ENCODE results near the gene PRELID1. TPM values are rescaled to one million over a fixed set of nuclear protein-coding genes. Genes with fewer than 3 reads are reported as not detected.
A peak's percentile ranks its signal among the peaks of the same experiment; 100 is the strongest.

Gene PRELID1
- total RNA-seq, 2 donors from 2014 or later: 157 to 165 TPM

DNA sequence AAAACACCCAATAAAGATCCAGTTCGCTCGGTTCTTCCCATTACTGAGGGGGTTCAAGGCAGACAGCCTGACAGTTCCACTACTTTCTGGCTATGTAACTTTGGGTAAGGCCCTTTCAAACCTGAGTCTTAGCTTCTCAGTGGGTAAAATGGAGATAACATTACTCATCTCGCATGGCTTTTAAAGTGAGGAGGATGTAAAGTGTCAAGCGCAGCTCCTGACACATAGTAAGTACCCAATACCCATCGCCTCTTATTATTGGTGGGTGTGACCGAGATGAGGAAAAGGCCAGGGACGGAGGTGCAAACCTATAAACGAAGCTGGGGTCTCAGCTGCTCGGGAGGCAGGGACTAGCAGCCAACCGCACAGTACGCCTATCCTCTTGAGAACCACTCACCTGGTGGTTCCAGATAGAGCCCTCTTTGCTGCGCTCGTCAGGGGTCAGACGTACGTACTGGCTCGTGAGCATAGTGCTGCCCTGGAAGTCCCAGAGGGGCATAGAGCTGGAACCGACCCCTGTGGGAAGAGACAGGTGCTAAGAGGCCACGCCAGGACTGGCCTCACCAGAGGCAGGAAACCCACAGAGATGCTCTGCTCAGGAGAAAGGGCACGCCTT, 47.3 kb downstream of the PRELID1 start:
- Histone ChIP-seq H3K4me3 (ENCODE audit: low read length) (peak overlapping the region; percentile 97), H3K9me3 (ENCODE audit: control insufficient read depth, low read length) (no peaks in the 10 kb centered on the region), H3K36me3 (ENCODE audit: control insufficient read depth, insufficient read depth, low read length) (peaks cover 33% of the 10 kb centered on the region), H3K9ac (ENCODE audit: extremely low read depth, low read length, poor library complexity, severe bottlenecking) (peak overlapping the region; percentile 91), H3K27ac (ENCODE audit: low read depth, low read length) (no peak overlapping the region), H3K27me3 (ENCODE audit: control insufficient read depth, insufficient read depth, low read length, poor library complexity, severe bottlenecking) (no peaks in the 10 kb centered on the region), H3K4me1 (ENCODE audit: control insufficient read depth, insufficient read depth, low read length) (peaks cover 11% of the 10 kb centered on the region)
- 15 to 17% methylated on average over 12 to 19 of the region's 19 CpGs for WGBS, 2 experiments (ENCODE audit: insufficient coverage in 1 of 2, insufficient read length in 1 of 2)
- H3K27me3 Mint-ChIP-seq (ENCODE audit: insufficient read depth): peaks cover 25% of the 10 kb centered on the region
- H3K27ac Mint-ChIP-seq: peak overlapping the region; percentile 100
- H3K4me1 Mint-ChIP-seq: peaks cover 18% of the 10 kb centered on the region
- H3K36me3 Mint-ChIP-seq (ENCODE audit: low read depth): peaks cover 20% of the 10 kb centered on the region
- DNase-seq: no peak
- TF ChIP-seq, protein P1, sequence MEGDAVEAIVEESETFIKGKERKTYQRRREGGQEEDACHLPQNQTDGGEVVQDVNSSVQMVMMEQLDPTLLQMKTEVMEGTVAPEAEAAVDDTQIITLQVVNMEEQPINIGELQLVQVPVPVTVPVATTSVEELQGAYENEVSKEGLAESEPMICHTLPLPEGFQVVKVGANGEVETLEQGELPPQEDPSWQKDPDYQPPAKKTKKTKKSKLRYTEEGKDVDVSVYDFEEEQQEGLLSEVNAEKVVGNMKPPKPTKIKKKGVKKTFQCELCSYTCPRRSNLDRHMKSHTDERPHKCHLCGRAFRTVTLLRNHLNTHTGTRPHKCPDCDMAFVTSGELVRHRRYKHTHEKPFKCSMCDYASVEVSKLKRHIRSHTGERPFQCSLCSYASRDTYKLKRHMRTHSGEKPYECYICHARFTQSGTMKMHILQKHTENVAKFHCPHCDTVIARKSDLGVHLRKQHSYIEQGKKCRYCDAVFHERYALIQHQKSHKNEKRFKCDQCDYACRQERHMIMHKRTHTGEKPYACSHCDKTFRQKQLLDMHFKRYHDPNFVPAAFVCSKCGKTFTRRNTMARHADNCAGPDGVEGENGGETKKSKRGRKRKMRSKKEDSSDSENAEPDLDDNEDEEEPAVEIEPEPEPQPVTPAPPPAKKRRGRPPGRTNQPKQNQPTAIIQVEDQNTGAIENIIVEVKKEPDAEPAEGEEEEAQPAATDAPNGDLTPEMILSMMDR (conservative IDR thresholded peaks at IDR 0.05): no peak
- peak overlapping the region; percentile 99 for H3K4me3 Mint-ChIP-seq
- no peaks in the 10 kb centered on the region for H3K9me3 Mint-ChIP-seq

DNA sequence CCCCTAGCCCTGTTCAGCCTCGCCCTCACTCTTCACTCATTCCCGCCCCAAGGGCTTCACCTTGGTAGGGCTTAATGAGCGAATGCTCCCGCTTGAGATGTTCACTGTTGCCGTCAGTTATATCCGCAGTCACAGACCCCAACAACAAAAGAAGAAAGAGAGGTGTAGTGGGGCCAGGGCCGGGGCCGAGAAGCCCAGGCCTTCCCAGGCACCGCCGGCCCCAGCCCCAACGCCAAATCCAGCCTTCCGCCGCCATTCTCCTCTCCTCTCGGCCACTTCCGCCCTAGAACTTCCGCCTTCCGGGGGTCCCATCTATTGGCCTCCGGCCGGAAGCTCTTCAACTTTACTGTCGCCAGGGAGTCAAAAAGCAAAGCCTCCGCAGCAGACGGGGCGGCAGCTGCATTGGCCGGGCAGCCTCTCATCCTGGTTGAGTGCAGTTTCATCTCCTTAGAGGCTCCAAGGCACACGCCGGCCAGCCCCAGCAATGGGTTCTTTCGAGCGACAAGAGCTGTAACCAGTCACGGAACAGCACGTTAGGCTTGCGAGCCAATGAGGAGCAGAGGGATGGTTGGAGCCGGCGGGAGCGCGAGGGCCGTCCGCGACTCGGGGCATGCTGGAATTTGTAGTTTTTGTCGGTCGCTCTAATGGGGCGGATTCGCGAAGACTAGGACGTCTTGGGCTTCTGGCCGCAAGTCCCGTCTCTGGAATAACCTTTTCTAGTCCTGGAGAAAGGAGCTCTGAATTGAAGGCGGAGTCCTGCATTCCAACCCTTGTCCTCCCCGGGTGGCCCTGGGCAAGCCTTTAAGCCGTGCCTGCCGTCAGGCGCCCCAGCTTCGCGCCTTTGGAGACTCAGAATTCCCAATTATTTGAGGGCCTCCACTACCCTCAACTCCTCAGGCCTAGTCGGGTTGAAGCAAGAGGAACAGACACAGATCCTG, 48.1 kb downstream of the PRELID1 start, which contains the start of gene LMAN2:
TSS of gene LMAN2 (minus strand) at position 277 of the 938 bp plus-strand sequence. CDS start at position 256, 21 bp downstream.
- peak; percentile 98 for DNase-seq

DNA sequence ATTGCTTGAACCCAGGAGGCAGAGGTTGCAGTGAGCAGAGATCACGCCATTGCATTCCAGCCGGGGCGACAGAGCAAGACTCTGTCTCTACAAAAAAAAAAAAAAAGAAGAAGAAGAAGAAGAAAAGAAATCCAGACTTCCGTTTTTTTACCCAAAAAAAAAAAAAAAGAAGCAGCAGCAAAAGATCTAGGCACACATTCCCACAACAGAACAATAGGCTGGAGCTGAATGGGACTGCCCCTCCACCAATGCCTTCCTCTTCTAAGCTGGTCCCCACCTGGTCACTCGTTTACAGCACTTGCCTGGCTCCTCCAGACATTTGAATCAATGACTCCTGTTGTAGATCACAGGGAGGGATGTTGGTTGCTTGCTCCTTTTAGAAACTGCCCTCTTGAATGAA, 49.5 kb downstream of the PRELID1 start:
- TF ChIP-seq, protein P1 (conservative IDR thresholded peaks at IDR 0.05): no peak
- H3K9me3 ChIP-seq (ENCODE audit: control insufficient read depth, low read length): no peaks in the 10 kb centered on the region
- Mint-ChIP-seq H3K4me1 (peaks cover 18% of the 10 kb centered on the region), H3K36me3 (ENCODE audit: low read depth) (peaks cover 6% of the 10 kb centered on the region), H3K9me3 (no peaks in the 10 kb centered on the region), H3K27ac (no peak overlapping the region), H3K27me3 (ENCODE audit: insufficient read depth) (peaks cover 42% of the 10 kb centered on the region), H3K4me3 (no peak overlapping the region)
- no peak overlapping the region for H3K4me3 ChIP-seq (ENCODE audit: low read length)
- no peak overlapping the region for H3K27ac ChIP-seq (ENCODE audit: low read depth, low read length)
- no peak overlapping the region for H3K9ac ChIP-seq (ENCODE audit: extremely low read depth, low read length, poor library complexity, severe bottlenecking)
- peaks cover 14% of the 10 kb centered on the region for H3K36me3 ChIP-seq (ENCODE audit: control insufficient read depth, insufficient read depth, low read length)
- H3K27me3 ChIP-seq (ENCODE audit: control insufficient read depth, insufficient read depth, low read length, poor library complexity, severe bottlenecking): peaks cover 12% of the 10 kb centered on the region
- peaks cover 11% of the 10 kb centered on the region for H3K4me1 ChIP-seq (ENCODE audit: control insufficient read depth, insufficient read depth, low read length)
- DNase-seq: no peak
- 95 to 100% methylated on average over 2 to 4 of the region's 5 CpGs for WGBS, 2 experiments (ENCODE audit: insufficient coverage in 1 of 2, insufficient read length in 1 of 2)

More for the DNA sequence above, 48.1 kb downstream of the PRELID1 start, which contains the start of gene LMAN2:
- no peaks in the 10 kb centered on the region for H3K9me3 Mint-ChIP-seq
- H3K27ac Mint-ChIP-seq: peak within 1 kb of the TSS; percentile 100
- H3K27me3 ChIP-seq (ENCODE audit: control insufficient read depth, insufficient read depth, low read length, poor library complexity, severe bottlenecking): peaks cover 4% of the 10 kb centered on the region
- TF ChIP-seq, protein P1 (conservative IDR thresholded peaks at IDR 0.05): no peak
- H3K4me1 Mint-ChIP-seq: peaks cover 18% of the 10 kb centered on the region
- H3K27ac ChIP-seq (ENCODE audit: low read depth, low read length): peak within 1 kb of the TSS; percentile 94
- peaks cover 33% of the 10 kb centered on the region for H3K27me3 Mint-ChIP-seq (ENCODE audit: insufficient read depth)
- peak within 1 kb of the TSS; percentile 99 for H3K4me3 Mint-ChIP-seq
- H3K36me3 ChIP-seq (ENCODE audit: control insufficient read depth, insufficient read depth, low read length): peaks cover 27% of the 10 kb centered on the region
- WGBS, 2 experiments (ENCODE audit: insufficient coverage in 1 of 2, insufficient read length in 1 of 2): 0 to 8% methylated on average over 34 to 55 of the region's 55 CpGs
- H3K9me3 ChIP-seq (ENCODE audit: control insufficient read depth, low read length): no peaks in the 10 kb centered on the region
- peaks cover 15% of the 10 kb centered on the region for H3K36me3 Mint-ChIP-seq (ENCODE audit: low read depth)
- H3K4me3 ChIP-seq (ENCODE audit: low read length): peak within 1 kb of the TSS; percentile 97
- H3K4me1 ChIP-seq (ENCODE audit: control insufficient read depth, insufficient read depth, low read length): peaks cover 11% of the 10 kb centered on the region
- H3K9ac ChIP-seq (ENCODE audit: extremely low read depth, low read length, poor library complexity, severe bottlenecking): peak within 1 kb of the TSS; percentile 91
